Astrocyte (in vitro differentiated cells and primary cell): ENCODE results near the gene CACNA1D. TPM values are rescaled to one million over a fixed set of nuclear protein-coding genes. Genes with fewer than 3 reads are reported as not detected.

ENCODE experiments used
- DNase-seq: peaks from one replicate; pipeline ENCODE4 v3.0.0-alpha.2; 2010; ENCODE audit warnings: low read depth
- FAIRE-seq: peaks from 2 replicates; lab custom pipeline; 2011; peaks lifted over from hg19 to GRCh38; lab: Jason Lieb, UNC
- H2AFZ ChIP-seq: 2 replicates; pipeline ENCODE4 v1.6.0; 2012; ENCODE audit warnings: low read depth, low read length, inconsistent platforms
- H3K27ac ChIP-seq: 2 replicates; pipeline ENCODE4 v1.5.1; 2011; ENCODE audit warnings: low read depth, low read length, inconsistent platforms
- H3K27me3 ChIP-seq: 2 replicates; pipeline ENCODE4 v1.6.0; 2011; ENCODE audit warnings: low read length, inconsistent platforms; ENCODE audit not compliant: insufficient read depth
- H3K36me3 ChIP-seq: 2 replicates; pipeline ENCODE4 v1.5.1; 2011; ENCODE audit warnings: low read length, inconsistent platforms; ENCODE audit not compliant: insufficient read depth
- H3K4me1 ChIP-seq: 2 replicates; pipeline ENCODE4 v1.5.1; 2011; ENCODE audit warnings: low read length, inconsistent platforms; ENCODE audit not compliant: insufficient read depth
- H3K4me2 ChIP-seq: 2 replicates; pipeline ENCODE4 v1.6.0; 2012; ENCODE audit warnings: low read length, inconsistent platforms
- H3K4me3 ChIP-seq: 2 replicates; pipeline ENCODE4 v1.5.1; 2011; ENCODE audit warnings: low read depth, mild to moderate bottlenecking, low read length, inconsistent platforms; ENCODE audit not compliant: insufficient read depth
- H3K79me2 ChIP-seq: 2 replicates; pipeline ENCODE4 v1.6.0; 2012; ENCODE audit warnings: mild to moderate bottlenecking, low read length, inconsistent platforms; ENCODE audit not compliant: insufficient read depth
- H3K9ac ChIP-seq: 2 replicates; pipeline ENCODE4 v1.6.0; 2012; ENCODE audit warnings: mild to moderate bottlenecking, low read length, inconsistent platforms
- H3K9me3 ChIP-seq: 2 replicates; pipeline ENCODE4 v1.5.1; 2012; ENCODE audit warnings: low read depth, mild to moderate bottlenecking, low read length, inconsistent platforms; ENCODE audit not compliant: insufficient read depth
- H4K20me1 ChIP-seq: 2 replicates; pipeline ENCODE4 v1.6.0; 2012; ENCODE audit warnings: low read length, inconsistent platforms; ENCODE audit not compliant: insufficient read depth
- H3K27ac Mint-ChIP-seq: one replicate; pipeline ENCODE4 v1.8.0; 2021; ENCODE audit warnings: mild to moderate bottlenecking, mixed read lengths; ENCODE audit not compliant: unreplicated experiment
- H3K27me3 Mint-ChIP-seq: one replicate; pipeline ENCODE4 v1.8.0; 2021; ENCODE audit warnings: low read depth, mixed read lengths; ENCODE audit not compliant: unreplicated experiment
- H3K36me3 Mint-ChIP-seq: one replicate; pipeline ENCODE4 v1.8.0; 2021; ENCODE audit warnings: low read depth, mixed read lengths; ENCODE audit not compliant: unreplicated experiment
- H3K4me1 Mint-ChIP-seq: one replicate; pipeline ENCODE4 v1.8.0; 2021; ENCODE audit warnings: low read depth, mixed read lengths; ENCODE audit not compliant: unreplicated experiment
- H3K4me3 Mint-ChIP-seq: one replicate; pipeline ENCODE4 v1.8.0; 2021; ENCODE audit warnings: mild to moderate bottlenecking, moderate library complexity, mixed read lengths; ENCODE audit not compliant: unreplicated experiment
- H3K9me3 Mint-ChIP-seq: one replicate; pipeline ENCODE4 v1.8.0; 2021; ENCODE audit warnings: mild to moderate bottlenecking, mixed read lengths; ENCODE audit not compliant: unreplicated experiment
- CTCF ChIP-seq: IDR thresholded peaks from 2 replicates; pipeline ENCODE4 v1.5.1; 2011; ENCODE audit warnings: low read depth, mild to moderate bottlenecking, inconsistent platforms, low read length, moderate library complexity; ENCODE audit not compliant: insufficient read depth
- EZH2 ChIP-seq: IDR thresholded peaks from 2 replicates; pipeline ENCODE4 v1.6.1; 2012; ENCODE audit warnings: mild to moderate bottlenecking, low read length, inconsistent platforms; ENCODE audit not compliant: insufficient read depth
- total RNA-seq: library from RNA; stranded (reverse); gene quantifications from 2 replicates; pipeline ENCODE4 v1.2.1, GENCODE V29; 2021

Gene CACNA1D
- total RNA-seq, 1 donor from 2014 or later: 0.41 TPM

GRCh38 chr3:53597136-53597915 lies 102.9 kb downstream of the CACNA1D start:
- no peak for FAIRE-seq
- H3K27me3 Mint-ChIP-seq: peaks cover 14% of the 10 kb centered on the region
- peaks cover 15% of the 10 kb centered on the region for H3K4me1 Mint-ChIP-seq
- no peak overlapping the region for H3K4me3 Mint-ChIP-seq
- H3K79me2 ChIP-seq: no peaks in the 10 kb centered on the region
- H2AFZ ChIP-seq: no peak overlapping the region
- no peaks in the 10 kb centered on the region for H3K4me1 ChIP-seq
- no peaks in the 10 kb centered on the region for H4K20me1 ChIP-seq
- H3K4me2 ChIP-seq: no peak overlapping the region
- DNase-seq: no peak
- H3K4me3 ChIP-seq: no peak overlapping the region
- TF ChIP-seq EZH2 (no peak), CTCF (no peak)
- H3K36me3 ChIP-seq: no peaks in the 10 kb centered on the region
- no peak overlapping the region for H3K27ac Mint-ChIP-seq
- H3K27ac ChIP-seq: no peak overlapping the region
- no peaks in the 10 kb centered on the region for H3K9me3 ChIP-seq
- H3K9me3 Mint-ChIP-seq: peaks cover 4% of the 10 kb centered on the region
- H3K36me3 Mint-ChIP-seq: peaks cover 2% of the 10 kb centered on the region
- no peaks in the 10 kb centered on the region for H3K27me3 ChIP-seq
- H3K9ac ChIP-seq: no peak overlapping the region

- Histone ChIP-seq H3K4me2 (no peak overlapping the region), H3K4me1 (no peaks in the 10 kb centered on the region), H3K36me3 (no peaks in the 10 kb centered on the region), H3K79me2 (no peaks in the 10 kb centered on the region), H3K9me3 (no peaks in the 10 kb centered on the region), H3K27me3 (peaks cover 3% of the 10 kb centered on the region), H4K20me1 (no peaks in the 10 kb centered on the region), H3K27ac (no peak overlapping the region), H3K9ac (no peak overlapping the region), H3K4me3 (no peak overlapping the region), H2AFZ (no peak overlapping the region)
- FAIRE-seq: no peak
- no peak overlapping the region for H3K4me3 Mint-ChIP-seq
- H3K9me3 Mint-ChIP-seq: peaks cover 4% of the 10 kb centered on the region
- no peak overlapping the region for H3K27ac Mint-ChIP-seq
- peaks cover 15% of the 10 kb centered on the region for H3K4me1 Mint-ChIP-seq
- TF ChIP-seq CTCF: no peak
- TF ChIP-seq EZH2: no peak
- no peak for DNase-seq
- H3K27me3 Mint-ChIP-seq: peaks cover 8% of the 10 kb centered on the region
- H3K36me3 Mint-ChIP-seq: no peaks in the 10 kb centered on the region
Measured at GRCh38 chr3:53599771-53600170, 105.4 kb downstream of the CACNA1D start.

GRCh38 chr3:53602866-53603265 lies 108.5 kb downstream of the CACNA1D start:
- peaks cover 3% of the 10 kb centered on the region for H3K27me3 ChIP-seq
- H2AFZ ChIP-seq: no peak overlapping the region
- H3K27me3 Mint-ChIP-seq: peaks cover 15% of the 10 kb centered on the region
- peaks cover 3% of the 10 kb centered on the region for H3K4me1 Mint-ChIP-seq
- H3K79me2 ChIP-seq: no peaks in the 10 kb centered on the region
- H4K20me1 ChIP-seq: no peaks in the 10 kb centered on the region
- FAIRE-seq: no peak
- H3K4me3 ChIP-seq: no peak overlapping the region
- no peak overlapping the region for H3K27ac ChIP-seq
- H3K9ac ChIP-seq: no peak overlapping the region
- no peak overlapping the region for H3K27ac Mint-ChIP-seq
- H3K9me3 Mint-ChIP-seq: peaks cover 4% of the 10 kb centered on the region
- TF ChIP-seq CTCF (no peak), EZH2 (no peak)
- no peaks in the 10 kb centered on the region for H3K36me3 Mint-ChIP-seq
- DNase-seq: no peak
- H3K9me3 ChIP-seq: no peaks in the 10 kb centered on the region
- no peaks in the 10 kb centered on the region for H3K36me3 ChIP-seq
- H3K4me1 ChIP-seq: no peaks in the 10 kb centered on the region
- no peak overlapping the region for H3K4me3 Mint-ChIP-seq
- no peak overlapping the region for H3K4me2 ChIP-seq
